ENCODE results near the gene TRIM49.
"Not testable (repeated sequence)": the region's sequence is repeated elsewhere in the genome, so short reads cannot be mapped to it uniquely, and the experiment has no call there.

TRIM49 gene

DNA sequence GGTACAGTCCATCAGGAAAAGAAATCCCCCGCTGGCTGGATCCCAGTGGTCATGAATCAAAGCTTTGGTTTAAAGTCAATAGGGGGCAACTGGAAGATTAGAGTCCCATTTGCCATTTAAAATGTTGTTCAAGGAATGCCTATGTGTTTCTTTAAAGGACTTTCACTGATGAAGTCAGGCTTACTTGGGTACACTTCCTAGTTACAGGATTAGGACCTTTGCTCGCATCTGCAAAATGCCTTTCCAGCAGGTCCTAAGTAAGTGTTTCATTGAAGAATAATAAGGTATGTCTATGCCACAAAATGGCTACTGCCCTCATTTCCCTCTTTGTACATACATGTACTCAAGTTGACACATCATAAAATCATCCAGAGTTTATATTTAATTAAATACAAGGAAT is at the start of gene TRIM49:
TSS of gene TRIM49 (minus strand) at position 101 of the 400 bp plus-strand sequence. CDS start 4,106 bp downstream, outside the sequence.
- not testable (repeated sequence) for H2AFZ ChIP-seq; H3K4me2 ChIP-seq (ENCODE audit: low read length); H3K27ac ChIP-seq; H3K4me1 ChIP-seq; H3K9ac ChIP-seq; H3K9me3 ChIP-seq (ENCODE audit: control insufficient read depth, low read length); H3K4me3 ChIP-seq (ENCODE audit: low read depth, low read length); H3K79me2 ChIP-seq; H3K36me3 ChIP-seq (ENCODE audit: control insufficient read depth, insufficient read depth, low read length); H3K27me3 ChIP-seq (ENCODE audit: control insufficient read depth, insufficient read depth, low read length)

DNA sequence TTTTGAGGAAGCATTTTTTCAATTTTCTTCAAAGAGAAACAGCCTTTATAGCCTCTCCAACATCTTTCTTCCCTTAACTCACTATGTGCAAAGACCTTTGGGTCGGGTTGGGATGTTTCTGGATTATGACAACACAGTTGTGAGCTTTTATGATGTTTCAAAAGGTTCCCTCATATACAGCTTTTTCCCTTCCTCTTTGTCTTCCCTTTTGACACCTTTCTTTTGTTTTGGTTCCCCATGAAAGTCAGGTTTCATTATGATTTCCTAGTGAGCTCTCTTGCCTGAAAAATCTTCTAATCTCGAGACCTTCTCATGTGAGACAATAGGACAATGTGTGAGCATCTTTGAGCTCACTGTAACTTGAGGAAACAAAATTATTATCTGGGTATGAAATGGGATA is 18.3 kb upstream of the TRIM49 start:
- H2AFZ ChIP-seq; H3K79me2 ChIP-seq; H3K9me3 ChIP-seq (ENCODE audit: control insufficient read depth, low read length); H3K9ac ChIP-seq; H3K4me3 ChIP-seq (ENCODE audit: low read depth, low read length); H3K27ac ChIP-seq; H3K4me1 ChIP-seq; H3K36me3 ChIP-seq (ENCODE audit: control insufficient read depth, insufficient read depth, low read length); H3K4me2 ChIP-seq (ENCODE audit: low read length); H3K27me3 ChIP-seq (ENCODE audit: control insufficient read depth, insufficient read depth, low read length): not testable (repeated sequence)

DNA sequence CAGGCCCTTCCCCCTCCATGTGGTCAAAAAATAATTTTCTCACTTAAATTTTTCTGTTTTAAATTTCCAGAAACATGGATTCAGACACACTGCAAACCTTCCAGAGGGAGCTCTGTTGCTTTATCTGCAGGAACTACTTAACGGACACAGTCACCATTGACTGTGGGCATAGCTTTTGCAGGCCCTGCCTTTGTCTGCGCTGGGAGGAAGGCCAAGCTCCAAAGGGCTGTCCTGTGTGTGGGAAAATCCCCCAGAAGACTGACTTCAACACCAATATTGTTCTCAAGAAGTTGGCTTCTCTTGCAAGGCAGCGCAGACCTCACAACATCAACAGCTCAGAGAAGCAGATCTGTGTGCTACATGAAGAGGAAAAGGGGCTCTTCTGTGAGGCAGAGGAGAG is 11.6 kb upstream of the TRIM49 start:
- not testable (repeated sequence) for H3K27ac ChIP-seq; H3K9me3 ChIP-seq (ENCODE audit: control insufficient read depth, low read length); H3K79me2 ChIP-seq; H2AFZ ChIP-seq; H3K36me3 ChIP-seq (ENCODE audit: control insufficient read depth, insufficient read depth, low read length); H3K4me3 ChIP-seq (ENCODE audit: low read depth, low read length); H3K4me1 ChIP-seq; H3K27me3 ChIP-seq (ENCODE audit: control insufficient read depth, insufficient read depth, low read length); H3K9ac ChIP-seq; H3K4me2 ChIP-seq (ENCODE audit: low read length)

DNA sequence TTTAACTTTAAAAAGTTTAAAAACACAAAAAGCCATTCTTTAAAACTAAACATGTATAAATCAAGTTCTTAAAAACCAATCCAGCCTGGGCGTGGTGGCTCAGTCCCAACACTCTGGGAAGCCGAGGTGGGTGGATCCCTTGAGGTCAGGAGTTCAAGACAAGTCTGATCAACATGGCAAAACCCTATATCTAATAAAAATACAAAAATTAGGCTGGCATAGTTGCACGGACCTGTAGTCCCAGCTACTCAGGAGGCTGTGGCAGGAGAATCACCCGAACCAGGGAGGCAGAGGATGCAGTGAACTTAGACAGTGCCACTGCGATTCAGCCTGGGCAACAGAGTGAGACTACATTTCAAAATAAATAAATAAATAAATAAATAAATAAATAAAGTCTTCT is 5.2 kb upstream of the TRIM49 start:
- not testable (repeated sequence) for H3K4me1 ChIP-seq; H3K27me3 ChIP-seq (ENCODE audit: control insufficient read depth, insufficient read depth, low read length)

DNA sequence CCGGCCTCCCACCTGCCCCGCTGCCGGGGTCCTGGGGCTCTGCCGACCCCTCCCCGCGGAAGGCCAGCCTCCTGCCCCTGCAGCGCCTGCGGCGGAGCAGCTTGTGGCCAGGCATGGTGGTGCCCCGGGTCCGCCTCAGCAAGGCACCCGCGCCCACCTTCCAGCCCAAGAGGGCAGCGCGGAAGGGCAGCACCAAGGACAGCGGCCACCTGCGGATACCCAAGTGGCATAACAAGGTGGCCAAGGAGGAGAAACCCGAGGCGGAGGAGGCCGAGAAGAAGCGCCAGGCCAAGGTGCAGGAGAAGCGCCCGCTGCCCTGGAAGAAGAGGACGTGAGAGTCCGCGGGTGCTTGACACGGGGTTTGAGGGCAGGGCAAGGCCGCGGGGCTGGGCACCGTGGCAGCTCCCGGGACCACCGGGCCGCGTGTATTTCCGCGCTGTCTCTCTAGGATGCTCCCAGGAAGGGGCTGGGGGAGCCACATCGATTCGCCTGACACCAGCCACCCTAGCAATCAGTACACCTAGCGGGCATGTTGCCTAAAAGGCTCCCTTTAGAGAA is 20.8 kb downstream of the TRIM49 start:
- not testable (repeated sequence) for H3K4me1 ChIP-seq; H3K79me2 ChIP-seq; H3K27me3 ChIP-seq (ENCODE audit: control insufficient read depth, insufficient read depth, low read length); H3K9ac ChIP-seq; H3K4me3 ChIP-seq (ENCODE audit: low read depth, low read length); H3K9me3 ChIP-seq (ENCODE audit: control insufficient read depth, low read length); H3K4me2 ChIP-seq (ENCODE audit: low read length); H3K27ac ChIP-seq; H3K36me3 ChIP-seq (ENCODE audit: control insufficient read depth, insufficient read depth, low read length); H2AFZ ChIP-seq

More for the DNA sequence above, 5.2 kb upstream of the TRIM49 start:
- not testable (repeated sequence) for H3K27ac ChIP-seq; H3K9me3 ChIP-seq (ENCODE audit: control insufficient read depth, low read length); H3K9ac ChIP-seq; H3K36me3 ChIP-seq (ENCODE audit: control insufficient read depth, insufficient read depth, low read length); H3K79me2 ChIP-seq; H3K4me3 ChIP-seq (ENCODE audit: low read depth, low read length); H2AFZ ChIP-seq; H3K4me2 ChIP-seq (ENCODE audit: low read length)

- H3K36me3 ChIP-seq (ENCODE audit: control insufficient read depth, insufficient read depth, low read length) = not testable (repeated sequence)
Measured at GRCh38 chr11:89785726-89786125, 22.6 kb downstream of the TRIM49 start.

GRCh38 chr11:89750822-89751221 is 57.6 kb downstream of the TRIM49 start:
- H2AFZ ChIP-seq; H3K4me1 ChIP-seq; H3K79me2 ChIP-seq; H3K36me3 ChIP-seq (ENCODE audit: control insufficient read depth, insufficient read depth, low read length); H3K27me3 ChIP-seq (ENCODE audit: control insufficient read depth, insufficient read depth, low read length); H3K4me3 ChIP-seq (ENCODE audit: low read depth, low read length); H3K9ac ChIP-seq; H3K27ac ChIP-seq; H3K9me3 ChIP-seq (ENCODE audit: control insufficient read depth, low read length); H3K4me2 ChIP-seq (ENCODE audit: low read length): not testable (repeated sequence)

More at GRCh38 chr11:89785726-89786125, 22.6 kb downstream of the TRIM49 start:
- H3K79me2 ChIP-seq; H3K4me1 ChIP-seq; H3K9me3 ChIP-seq (ENCODE audit: control insufficient read depth, low read length); H2AFZ ChIP-seq; H3K4me2 ChIP-seq (ENCODE audit: low read length); H3K4me3 ChIP-seq (ENCODE audit: low read depth, low read length); H3K27me3 ChIP-seq (ENCODE audit: control insufficient read depth, insufficient read depth, low read length); H3K9ac ChIP-seq; H3K27ac ChIP-seq: not testable (repeated sequence)
